ENCODE results near the gene PLA2G4A.
"Not testable (repeated sequence)": the region's sequence is repeated elsewhere in the genome, so short reads cannot be mapped to it uniquely, and the experiment has no call there.

PLA2G4A gene

DNA sequence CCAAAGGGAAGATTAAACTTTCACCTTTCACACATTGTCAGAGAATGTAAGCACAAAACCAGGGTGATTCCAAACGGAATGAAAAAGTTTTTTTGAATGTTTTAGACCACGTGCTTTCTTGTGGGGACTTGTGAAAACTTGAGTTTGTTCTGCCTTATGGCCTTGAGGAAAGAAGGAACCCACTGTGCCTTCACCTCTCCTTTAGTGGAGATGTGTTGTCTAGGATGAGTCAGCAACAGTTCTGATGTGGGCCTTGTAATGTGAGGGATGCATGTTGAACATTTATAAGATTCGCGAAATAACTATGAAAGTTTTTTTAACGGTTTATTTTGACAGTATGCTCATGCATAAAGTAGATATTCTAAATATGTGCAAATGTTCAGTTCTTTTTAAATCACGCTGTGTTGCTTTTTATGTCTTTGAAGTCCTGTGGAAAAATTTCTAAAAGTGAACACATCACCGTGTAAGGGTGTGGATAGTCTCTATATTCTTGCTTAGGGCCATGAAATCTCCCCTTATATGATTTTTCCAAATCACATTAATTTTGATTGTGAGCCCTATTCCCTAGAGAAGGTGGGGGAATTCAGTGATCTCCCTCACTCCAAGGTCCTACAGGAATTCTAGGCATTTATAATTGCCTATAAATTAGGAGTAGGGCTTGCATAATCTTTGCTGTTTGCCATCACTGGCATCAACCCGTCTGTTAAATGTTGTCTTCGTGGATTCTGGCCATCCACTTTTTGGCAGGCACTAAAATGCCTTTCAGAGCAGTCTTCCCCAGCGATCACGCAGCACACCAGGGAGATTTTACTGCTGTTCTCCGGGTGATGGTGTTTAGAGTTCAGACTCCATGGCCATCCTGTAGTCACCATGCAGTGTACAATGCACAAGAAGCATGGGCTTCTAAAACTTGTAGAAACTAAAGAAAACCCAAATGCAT lies 47.4 kb downstream of the PLA2G4A start:
- no peak for DNase-seq

DNA sequence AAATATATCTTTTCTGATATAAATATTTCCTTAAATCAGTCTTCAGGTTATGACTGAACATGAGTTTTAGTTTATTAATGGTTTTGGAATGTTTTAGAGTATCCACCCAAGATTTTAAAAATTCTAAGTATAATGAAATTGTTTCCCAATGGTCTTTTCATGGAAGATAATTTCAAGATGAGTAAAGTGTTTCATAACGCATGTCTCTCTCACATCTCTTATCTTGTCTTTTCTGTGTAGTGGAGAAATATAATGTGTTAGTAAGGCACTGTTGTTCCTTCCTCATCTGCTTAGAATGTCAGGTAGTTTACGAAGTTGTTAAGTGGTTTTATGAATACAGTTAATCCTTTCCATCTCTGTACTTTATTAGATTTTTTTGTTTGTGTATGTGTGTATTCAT lies 49.6 kb downstream of the PLA2G4A start:
- DNase-seq, result no peak

DNA sequence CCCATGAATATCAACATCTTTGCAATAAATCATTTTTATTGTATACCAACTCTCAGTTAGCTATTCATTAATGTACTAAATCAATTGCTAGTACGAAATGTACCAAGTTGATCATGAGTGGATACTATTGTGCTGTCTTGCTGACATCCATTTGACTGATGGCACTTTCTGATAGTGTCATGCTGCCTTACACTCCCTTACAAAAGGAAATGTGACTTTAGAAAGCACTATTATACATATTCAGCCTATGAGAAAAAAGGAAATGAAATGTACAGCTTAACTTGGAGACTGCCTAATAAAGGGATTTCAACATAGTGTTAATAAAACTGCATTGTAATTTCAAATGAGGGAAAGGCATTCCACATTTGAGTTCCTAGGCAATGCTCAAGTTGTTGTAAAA lies 52.2 kb downstream of the PLA2G4A start:
- DNase-seq, result no peak

DNA sequence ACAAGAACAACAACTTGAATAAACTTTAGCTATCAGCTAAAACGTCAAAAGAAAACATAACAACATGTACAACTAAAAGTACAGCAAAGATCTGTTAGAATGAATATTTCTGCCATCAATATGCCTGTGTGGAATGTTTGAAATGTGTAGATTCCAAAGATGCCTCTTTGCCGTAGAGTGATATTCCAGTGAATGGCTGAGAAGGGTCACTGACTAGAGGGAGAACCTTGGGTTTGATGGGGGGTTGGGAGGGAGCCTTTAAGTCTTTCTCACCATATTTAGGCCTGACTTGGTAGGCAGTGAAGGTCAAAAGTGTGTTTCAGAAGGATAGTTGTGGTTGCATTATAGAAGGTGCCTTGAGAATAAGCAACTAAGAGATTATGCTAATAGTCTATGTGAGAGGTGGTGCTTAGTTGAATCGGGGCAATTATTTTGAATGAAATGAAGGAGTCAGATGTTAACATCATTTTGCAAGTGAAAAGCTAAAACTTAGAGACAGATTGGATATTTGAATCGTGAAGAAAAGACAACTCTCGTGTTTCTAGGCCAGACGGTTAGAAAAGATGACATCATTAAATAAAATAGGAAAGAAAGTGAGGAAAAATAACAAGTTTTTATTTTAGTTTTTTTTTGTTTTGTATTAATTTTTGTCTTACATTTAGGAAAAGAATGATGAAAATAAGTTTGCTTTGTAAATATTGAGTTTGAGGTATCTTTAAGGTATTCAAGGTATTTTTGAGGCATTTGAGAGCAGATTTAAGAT lies 53.8 kb downstream of the PLA2G4A start:
- no peak for DNase-seq

DNA sequence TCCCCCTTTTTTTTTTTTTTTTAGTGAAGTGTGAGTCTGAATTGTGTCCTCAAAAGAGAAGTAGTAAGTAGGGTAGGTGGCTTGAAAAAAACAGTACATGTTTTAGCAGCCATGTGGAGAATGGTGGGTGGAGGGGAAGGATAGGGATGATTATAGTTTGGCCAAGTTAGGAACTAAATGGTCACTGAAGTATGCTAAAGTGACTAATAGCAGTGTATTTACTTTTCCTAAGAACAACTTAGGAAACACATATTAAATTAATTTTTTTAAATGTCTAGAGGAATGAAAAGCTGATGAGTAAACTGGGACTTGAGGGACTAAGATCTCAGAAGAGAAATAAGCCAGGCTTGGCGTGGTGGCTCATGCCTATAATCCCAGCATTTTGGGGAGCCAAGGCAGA lies 55.5 kb downstream of the PLA2G4A start:
- DNase-seq, result no peak

DNA sequence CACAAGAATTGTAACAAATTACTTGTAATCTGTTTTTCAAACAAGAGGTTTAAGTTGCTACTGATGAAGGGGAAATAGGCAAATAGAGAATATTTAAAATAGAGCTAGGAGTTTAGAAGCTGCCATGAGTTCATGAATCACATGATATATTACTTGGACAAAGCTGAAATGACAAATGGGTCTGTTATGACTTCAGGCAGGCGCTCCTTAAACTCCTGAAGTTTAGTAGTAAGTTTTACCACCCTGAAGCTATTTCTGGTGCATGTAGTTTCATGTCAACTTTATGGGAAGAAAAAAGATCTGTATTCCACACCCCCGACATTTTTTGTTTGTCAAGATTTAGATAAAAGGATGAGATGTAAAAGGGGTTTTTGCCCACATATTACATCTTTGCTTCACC lies 58.5 kb downstream of the PLA2G4A start:
- DNase-seq, result no peak

DNA sequence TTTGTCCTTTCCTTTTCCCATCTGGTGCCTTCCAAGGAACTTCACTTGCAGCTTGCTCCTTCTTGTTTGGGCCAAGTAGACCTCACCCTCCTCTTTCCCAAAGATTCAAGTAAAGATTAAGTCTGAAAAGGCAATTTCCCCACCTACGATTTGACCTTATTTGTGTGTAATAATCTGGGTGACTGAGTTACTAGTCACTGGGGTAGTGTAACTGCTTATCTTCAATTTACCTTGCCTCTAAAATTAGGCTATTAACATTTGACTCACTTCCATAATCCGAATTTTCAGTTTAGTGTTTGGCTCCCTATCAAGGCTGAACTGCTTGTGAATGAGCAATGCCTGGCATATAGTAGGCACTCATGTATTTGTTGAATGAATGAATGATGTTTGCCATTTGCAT lies 59.6 kb downstream of the PLA2G4A start:
- no peak for DNase-seq

DNA sequence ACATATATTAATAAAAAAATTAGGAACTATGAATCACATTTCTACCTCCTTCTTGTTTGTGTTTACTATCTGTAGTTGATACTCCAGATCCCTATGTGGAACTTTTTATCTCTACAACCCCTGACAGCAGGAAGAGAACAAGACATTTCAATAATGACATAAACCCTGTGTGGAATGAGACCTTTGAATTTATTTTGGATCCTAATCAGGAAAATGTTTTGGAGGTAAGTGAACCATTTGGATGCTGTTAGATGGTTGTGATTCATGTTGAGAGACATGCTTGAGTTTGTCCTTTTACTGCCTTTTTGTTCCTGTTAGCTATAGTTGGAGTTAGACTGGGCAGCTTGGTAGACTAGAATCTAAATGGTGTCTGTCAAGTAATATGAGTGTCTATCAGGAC lies 64.2 kb downstream of the PLA2G4A start:
- no peak for DNase-seq

DNA sequence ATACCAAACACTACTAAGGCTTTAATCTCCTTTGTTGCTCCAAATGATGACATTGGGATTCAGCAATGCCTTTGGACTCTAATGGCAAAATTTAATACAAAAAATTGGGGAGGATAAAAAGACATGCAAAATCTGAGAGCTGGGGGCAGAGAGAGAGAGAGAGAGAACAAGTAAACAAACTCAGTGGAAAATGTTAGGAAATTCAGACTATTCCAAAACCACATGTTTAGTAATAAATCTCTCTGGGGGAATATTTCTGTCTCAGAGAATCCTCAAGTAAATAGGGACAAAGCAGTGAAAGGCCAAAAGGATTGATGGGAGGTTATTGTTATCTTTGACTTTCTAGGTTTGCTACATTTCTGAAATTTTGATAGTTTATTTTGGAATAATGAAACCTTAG lies 65.7 kb downstream of the PLA2G4A start:
- no peak for DNase-seq

DNA sequence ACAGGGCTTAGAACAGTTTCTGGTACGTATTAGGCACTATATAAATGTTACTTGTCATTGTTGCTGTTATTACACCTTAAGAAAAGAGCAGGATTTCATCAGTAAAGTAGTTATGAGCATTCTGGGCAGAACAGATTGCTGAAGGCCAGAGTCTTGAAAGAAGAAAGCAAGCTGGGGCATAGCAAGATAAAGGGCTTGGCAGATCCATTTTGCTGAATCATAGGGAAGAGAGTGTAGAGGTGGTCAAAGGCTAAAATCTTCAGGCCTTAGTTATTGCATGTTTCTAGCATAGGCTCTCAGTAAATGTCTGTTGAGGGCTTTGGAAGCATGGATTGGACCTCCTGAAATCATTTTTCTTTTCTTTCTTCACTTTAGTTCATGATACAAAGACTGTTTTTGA lies 67.5 kb downstream of the PLA2G4A start:
- no peak for DNase-seq

DNA sequence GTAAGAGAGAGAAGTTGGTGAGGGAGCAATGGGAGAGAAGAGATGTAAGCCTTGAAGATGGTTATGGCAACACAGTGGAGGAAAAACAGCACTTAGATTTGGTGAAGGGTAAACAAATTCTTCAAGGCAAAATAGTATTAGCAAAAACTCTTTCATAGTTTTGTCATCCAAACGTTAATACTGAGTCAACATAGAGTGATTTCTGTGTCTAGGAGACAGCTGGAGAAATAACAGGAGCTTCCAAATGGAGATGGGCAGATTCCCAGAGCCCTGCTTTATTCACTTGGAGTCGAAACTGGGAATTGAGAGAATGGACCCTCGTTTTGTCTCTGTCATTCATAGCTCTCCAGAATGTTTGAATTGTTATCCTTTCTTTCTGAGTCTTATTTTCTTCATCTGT lies 68.3 kb downstream of the PLA2G4A start:
- DNase-seq, result no peak

DNA sequence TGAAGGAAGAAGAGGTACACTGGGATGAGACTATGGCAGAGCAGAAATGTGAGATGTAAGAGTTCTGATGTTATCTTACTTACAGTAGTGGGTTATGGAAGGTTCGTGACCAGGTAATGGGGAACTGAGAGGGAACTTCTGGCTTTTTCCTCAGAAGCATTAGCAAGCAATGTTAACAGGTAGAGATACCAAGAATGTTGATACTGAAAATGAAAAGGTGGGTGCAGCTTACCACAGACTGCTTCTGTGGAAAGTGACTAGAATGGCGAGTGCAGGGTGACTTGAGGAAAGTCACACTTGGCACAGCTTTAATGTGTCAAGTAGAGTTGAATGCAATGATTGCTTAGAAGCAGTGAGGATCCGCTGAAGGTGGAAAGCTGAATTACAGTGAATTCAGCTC lies 70.8 kb downstream of the PLA2G4A start:
- no peak for DNase-seq

DNA sequence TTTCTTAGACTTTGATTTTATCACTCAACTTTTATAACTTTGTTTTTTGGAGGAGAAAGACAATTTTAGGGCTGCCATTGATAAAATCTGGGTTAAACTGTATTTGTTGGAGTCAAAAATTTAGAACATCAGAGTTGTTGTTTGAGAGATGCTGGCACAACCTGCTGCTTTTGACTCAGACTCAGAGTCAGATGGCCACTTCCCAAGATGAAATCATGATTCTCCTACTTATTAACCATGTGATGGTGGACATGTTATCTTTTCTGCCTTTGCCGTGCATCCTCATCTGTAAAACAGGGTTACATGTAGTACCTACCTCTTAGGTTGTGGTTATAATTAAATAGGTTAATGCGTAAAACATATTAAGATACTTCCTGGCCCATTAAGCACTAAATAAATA lies 71.2 kb downstream of the PLA2G4A start:
- DNase-seq, result no peak

DNA sequence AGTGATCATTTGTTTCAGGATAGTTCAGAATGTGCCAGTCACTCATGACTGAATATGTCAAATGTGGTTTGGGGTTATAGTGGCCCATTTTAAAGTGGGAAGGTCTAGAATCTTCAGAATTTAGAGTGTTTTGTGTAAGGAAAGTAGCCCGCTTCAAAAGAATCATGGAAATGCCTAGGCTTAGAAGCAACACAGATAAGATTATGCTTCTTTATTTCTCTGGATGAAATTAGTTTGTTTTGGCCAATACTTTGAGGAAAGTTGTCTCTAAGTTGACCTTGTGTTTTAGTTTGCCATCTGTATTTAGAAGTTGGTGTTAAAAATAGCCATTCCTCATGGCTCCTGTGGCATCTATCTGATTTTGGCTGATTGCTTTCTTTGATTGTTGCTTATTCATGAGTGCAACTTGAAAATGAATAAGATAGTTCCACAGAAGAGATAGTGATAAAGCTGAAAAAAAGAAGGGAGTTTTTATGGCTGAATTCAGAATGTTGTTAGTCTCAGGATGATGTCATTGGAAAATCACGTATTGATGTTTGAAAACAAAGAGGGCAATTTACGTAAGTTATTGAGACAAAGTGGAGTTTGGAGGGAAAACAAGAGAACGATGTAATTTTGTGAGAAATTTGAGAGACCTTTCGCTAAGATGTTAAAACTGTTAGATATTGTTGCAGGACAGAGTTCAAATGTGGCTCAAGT lies 71.9 kb downstream of the PLA2G4A start:
- no peak for DNase-seq

DNA sequence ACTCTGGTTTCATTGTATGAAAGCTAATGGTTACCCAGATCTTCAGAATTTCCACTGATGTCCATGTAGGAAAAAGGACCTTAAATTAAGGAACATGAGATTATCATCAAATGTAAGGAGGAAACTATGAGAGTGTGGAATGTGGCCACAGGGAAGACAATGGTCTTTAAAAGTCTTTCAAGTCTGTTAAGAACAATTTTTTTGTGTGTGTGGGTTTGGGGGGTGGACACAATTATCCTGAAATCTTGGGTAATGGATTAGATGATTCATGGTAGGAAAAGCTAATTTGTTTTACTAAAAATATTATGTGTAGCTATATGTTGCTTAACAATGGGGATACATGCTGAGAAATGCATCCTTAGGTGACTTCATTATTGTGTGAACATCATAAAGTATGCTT lies 72.9 kb downstream of the PLA2G4A start:
- no peak for DNase-seq

DNA sequence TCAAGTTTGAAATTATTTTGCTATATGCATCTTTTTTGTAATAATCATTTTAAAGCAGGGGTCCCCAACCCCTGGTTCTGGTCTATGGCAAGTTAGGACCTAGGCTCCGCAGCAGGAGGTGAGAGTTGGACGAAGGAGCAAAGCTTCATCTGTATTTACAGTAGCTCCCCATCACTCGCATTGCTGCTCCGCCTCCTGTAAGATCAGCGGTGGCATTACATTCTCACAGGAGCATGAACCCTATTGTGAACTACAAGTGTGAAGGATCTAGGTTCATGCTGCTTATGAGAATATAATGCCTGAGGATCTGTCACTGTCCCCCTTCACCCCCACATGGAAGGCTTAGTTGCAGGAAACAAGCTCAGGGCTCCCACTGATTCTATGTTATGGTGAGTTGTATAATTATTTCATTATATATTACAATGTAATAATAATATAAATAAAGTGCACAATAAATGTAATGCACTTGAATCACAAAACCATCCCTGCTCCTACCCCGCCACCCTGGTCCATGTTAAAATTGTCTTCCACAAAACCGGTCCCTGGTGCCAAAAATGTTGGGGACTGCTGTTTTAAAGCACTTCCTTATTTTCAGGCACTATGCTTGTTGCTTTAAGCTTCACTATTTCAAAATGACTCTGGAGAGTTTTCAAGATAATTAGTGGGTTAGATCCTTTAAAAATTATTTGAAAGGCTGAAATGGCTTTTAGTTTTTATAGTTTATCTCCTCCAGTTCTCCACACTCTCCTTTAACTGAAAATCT lies 74.8 kb downstream of the PLA2G4A start:
- no peak for DNase-seq

DNA sequence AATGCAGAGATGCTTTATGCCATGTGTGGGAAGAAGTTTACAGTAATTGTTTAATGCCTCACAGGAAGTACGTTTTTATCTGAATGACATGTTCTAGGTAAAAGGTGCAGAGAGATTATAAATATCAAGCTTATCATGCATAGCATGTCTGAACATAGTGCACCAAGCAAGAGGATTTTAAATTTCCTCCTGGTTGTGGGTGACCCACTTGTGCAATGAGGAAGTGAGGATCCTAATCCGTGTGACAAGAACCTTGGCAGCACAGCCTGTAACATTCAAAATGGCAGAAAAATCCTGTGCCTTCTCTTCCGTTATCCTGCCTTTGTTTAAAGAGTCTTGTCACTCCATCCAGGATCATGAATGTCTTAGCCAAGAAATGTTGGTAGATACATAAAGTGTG lies 75.6 kb downstream of the PLA2G4A start:
- no peak for DNase-seq

DNA sequence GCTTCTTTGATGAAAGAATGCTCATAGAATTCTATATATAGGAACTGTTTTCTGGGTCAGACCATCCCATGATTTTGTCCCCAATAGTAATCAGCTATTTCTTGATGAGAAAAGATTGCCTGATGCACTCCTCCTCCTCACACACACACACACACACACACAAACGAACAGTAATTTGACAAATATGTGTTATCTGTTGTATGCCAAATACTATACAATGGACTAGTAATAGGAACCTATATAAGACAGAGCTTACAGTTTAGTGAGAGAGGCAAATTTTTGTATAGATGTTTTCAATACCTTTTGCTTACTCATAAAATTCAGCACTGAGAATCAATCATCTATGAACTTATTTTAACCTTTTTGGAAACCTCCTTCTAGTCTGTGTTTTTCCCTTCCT lies 76.8 kb downstream of the PLA2G4A start:
- DNase-seq, result no peak

DNA sequence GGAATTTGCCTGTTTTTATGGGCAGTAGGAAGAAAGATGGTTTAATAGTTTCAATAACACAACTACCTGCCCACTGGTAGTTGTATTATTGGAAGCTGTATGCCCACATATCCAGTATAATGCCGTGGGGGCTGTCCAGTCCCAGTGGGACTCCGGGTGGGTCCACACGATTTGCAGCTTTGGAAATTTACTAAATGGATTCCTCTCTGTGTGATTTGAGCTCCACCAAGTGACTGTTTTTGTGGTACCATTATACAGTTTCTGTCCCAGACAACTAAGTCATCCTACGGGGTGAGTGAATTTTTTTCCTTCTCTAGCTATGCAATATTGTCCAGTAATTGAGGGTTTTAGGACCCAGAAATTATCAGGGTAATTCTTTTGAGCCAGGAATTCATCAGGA lies 86.8 kb downstream of the PLA2G4A start:
- no peak for DNase-seq

DNA sequence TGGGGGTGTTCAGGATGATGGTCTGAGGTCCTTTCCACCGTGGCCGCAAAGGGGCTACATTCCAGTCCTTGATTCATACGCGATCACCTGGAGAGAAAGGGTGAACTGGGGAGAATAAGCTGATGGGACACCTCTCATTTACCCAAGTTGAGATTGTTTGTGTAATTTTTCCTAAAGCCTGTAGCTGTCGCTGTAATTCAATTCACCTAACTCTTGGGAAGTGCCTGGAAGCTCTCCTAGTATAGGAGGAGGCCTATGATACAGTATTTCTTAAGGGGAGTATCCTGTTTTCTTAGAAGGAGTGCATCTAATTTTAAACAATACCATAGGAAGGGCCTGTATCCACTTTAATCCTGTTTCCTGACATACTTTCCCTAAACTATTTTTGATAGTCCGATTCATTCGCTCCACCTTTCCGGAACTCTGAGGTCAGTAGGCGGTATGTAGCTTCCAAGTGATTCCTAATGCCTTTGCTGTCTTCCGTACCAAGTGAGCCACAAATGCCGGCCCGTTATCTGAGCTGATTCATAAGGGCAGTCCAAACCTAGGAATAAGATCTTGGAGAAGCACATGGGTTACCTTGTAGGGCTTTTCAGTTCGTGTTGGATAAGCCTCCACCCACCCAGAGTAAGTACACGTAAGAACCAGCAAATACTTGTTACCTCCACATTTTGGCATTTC lies 88.5 kb downstream of the PLA2G4A start:
- DNase-seq, result not testable (repeated sequence)

DNA sequence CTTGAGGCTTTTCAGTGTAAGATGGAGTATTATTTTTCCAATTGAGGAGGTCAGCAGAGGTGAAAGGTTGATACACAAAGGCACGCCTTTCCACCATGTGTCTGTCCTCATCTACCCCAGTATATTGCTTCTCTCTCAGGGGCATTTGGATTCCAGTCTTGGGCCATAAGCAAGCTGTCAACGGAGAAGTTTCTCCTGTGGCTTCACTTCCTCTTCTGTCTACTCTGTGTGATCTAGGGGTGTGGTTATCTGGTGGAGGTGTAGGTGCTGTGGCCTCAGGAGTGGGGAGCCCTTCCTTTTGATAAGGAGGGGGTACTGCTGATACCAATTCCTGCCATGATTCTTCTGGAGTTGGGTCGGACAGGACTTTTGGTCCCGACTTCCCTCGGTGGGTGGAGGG lies 92.6 kb downstream of the PLA2G4A start:
- DNase-seq, result not testable (repeated sequence)

DNA sequence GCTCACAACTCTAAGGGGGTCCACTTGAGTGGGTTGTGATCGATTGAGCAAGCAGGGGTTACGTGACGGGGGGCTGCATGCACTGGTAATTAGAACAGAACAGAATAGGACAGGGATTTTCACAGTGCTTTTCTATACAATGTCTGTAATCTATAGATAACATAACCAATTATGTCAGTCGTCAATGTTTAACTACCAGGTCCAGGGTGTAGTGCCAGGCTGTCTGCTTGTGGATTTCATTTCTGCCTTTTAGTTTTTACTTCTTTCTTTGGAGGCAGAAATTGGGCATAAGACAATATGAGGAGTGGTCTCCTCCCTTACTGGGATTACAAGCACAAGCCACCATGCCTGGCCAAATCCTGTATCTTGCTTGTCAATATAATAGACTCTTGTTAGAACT lies 94.1 kb downstream of the PLA2G4A start:
- not testable (repeated sequence) for DNase-seq

All from cerebellar nuclear complex (tissue), 1 donor.